ENCODE results near the gene RBKS. TPM values are rescaled to one million over a fixed set of nuclear protein-coding genes. Genes with fewer than 3 reads are reported as not detected.
"Not testable (repeated sequence)": the region's sequence is repeated elsewhere in the genome, so short reads cannot be mapped to it uniquely, and the experiment has no call there.

Gene RBKS
- total and polyA plus RNA-seq, 12 donors, result 0.88 to 9.1 (median 5.0) TPM

GRCh38 chr2:27765621-27766286 is 124.4 kb downstream of the RBKS start:
- H3K9me3 ChIP-seq, result no peaks in the 10 kb centered on the region
- H3K36me3 ChIP-seq, result no peaks in the 10 kb centered on the region
- H3K4me3 ChIP-seq, result peak overlapping the region in 9 of 10 donors; percentile 2 to 46 (median 29)
- WGBS, 2 donors, result 12 to 19% methylated on average over 29 of the region's 29 CpGs
- ATAC-seq (peak; percentile 48 to 79 (median 66)), DNase-seq (peak; percentile 39 to 63)
- H3K27me3 ChIP-seq, result no peaks in the 10 kb centered on the region
- no peak for TF ChIP-seq CTCF (IDR thresholded peaks at IDR 0.05)
- H3K27ac ChIP-seq, result peak overlapping the region in 3 of 10 donors; percentile 6 to 30 (median 21)
- intact Hi-C loops (cut with DNase I), result no loop called here
- H3K4me1 ChIP-seq, result peaks cover 0 to 13% (median 4%) of the 10 kb centered on the region in 9 donors

GRCh38 chr2:27764526-27764925 is 125.7 kb downstream of the RBKS start:
- H3K27ac ChIP-seq; H3K27me3 ChIP-seq; ATAC-seq; H3K9me3 ChIP-seq; H3K4me3 ChIP-seq; DNase-seq; intact Hi-C loops (cut with DNase I); H3K36me3 ChIP-seq: not testable (repeated sequence)
- H3K4me1 ChIP-seq, result peaks cover 0 to 13% (median 4%) of the 10 kb centered on the region in 9 donors
- 93 to 97% methylated on average over 3 of the region's 3 CpGs for WGBS, 2 donors

GRCh38 chr2:27763907-27764267 is 126.3 kb downstream of the RBKS start:
- WGBS, 2 donors, result 94 to 97% methylated on average over 7 of the region's 7 CpGs
- no peak for ATAC-seq
- no peak overlapping the region for H3K4me3 ChIP-seq
- no peaks in the 10 kb centered on the region for H3K27me3 ChIP-seq
- DNase-seq, result no peak
- H3K36me3 ChIP-seq, result no peaks in the 10 kb centered on the region
- no peak for TF ChIP-seq CTCF (IDR thresholded peaks at IDR 0.05)
- no peak overlapping the region for H3K27ac ChIP-seq
- no peaks in the 10 kb centered on the region for H3K9me3 ChIP-seq
- H3K4me1 ChIP-seq, result peaks cover 0 to 13% (median 4%) of the 10 kb centered on the region in 9 donors
- intact Hi-C loops (cut with DNase I), result no loop called here

GRCh38 chr2:27762951-27763906 is 127.0 kb downstream of the RBKS start:
- Histone ChIP-seq H3K36me3 (no peaks in the 10 kb centered on the region), H3K4me3 (no peak overlapping the region), H3K27ac (no peak overlapping the region), H3K4me1 (peaks cover 0 to 13% (median 4%) of the 10 kb centered on the region in 9 donors), H3K9me3 (no peaks in the 10 kb centered on the region), H3K27me3 (no peaks in the 10 kb centered on the region)
- TF ChIP-seq CTCF (IDR thresholded peaks at IDR 0.05), result no peak
- intact Hi-C loops (cut with DNase I), result no loop called here
- 91 to 95% methylated on average over 3 of the region's 3 CpGs for WGBS, 2 donors
- ATAC-seq (no peak), DNase-seq (no peak)

All from heart right ventricle (tissue), 16 donors.